SK-N-SH treated with all-trans-retinoic acid at 6 μM for 48 hours (cell line): ENCODE results near the gene FIBCD1.

Experiments
- ATAC-seq: fragments of 200-7000 bp; cut with Tn5 transposase; 3 replicates; pipeline ENCODE4 v1.9.1; 2020; ENCODE audit warnings: mild to moderate bottlenecking, moderate library complexity
- ISL1 ChIP-seq: fragments of 250-450 bp; sonication (Bioruptor Pico); IDR thresholded peaks from 2 replicates; pipeline ENCODE4 v2.1.2; 2022; ENCODE audit warnings: mild to moderate bottlenecking, moderate library complexity
- PPARA ChIP-seq: fragments of 250-450 bp; sonication (Bioruptor Pico); IDR thresholded peaks from 2 replicates; pipeline ENCODE4 v1.5.0; 2020; ENCODE audit warnings: mild to moderate bottlenecking, borderline replicate concordance
- SNAI2 ChIP-seq: fragments of 250-450 bp; sonication (Bioruptor Pico); IDR thresholded peaks from 2 replicates; pipeline ENCODE4 v1.5.0; 2020; ENCODE audit warnings: mild to moderate bottlenecking, moderate library complexity
- TCF4 ChIP-seq: fragments of 250-450 bp; sonication (Bioruptor Pico); IDR thresholded peaks from 2 replicates; pipeline ENCODE4 v1.8.0; 2021; ENCODE audit warnings: mild to moderate bottlenecking, moderate library complexity, borderline replicate concordance
- ZFP3 ChIP-seq: fragments of 250-450 bp; sonication (Bioruptor Pico); IDR thresholded peaks from 2 replicates; pipeline ENCODE4 v1.5.0; 2020; ENCODE audit warnings: mild to moderate bottlenecking, moderate library complexity
- ZNF565 ChIP-seq: fragments of 450-650 bp; formaldehyde crosslinking; conservative IDR thresholded peaks from 2 replicates; pipeline ENCODE4 v1.5.0; 2020; ENCODE audit warnings: low read depth, mild to moderate bottlenecking, moderate library complexity
- ZNF8 ChIP-seq: fragments of 450-650 bp; formaldehyde crosslinking; IDR thresholded peaks from 2 replicates; pipeline ENCODE4 v1.5.0; 2020; ENCODE audit warnings: mild to moderate bottlenecking, moderate library complexity
- TF ChIP-seq, protein P1 (sequence below): fragments of 250-450 bp; sonication (Bioruptor Pico); IDR thresholded peaks from 2 replicates; pipeline ENCODE4 v1.5.0; 2020; ENCODE audit warnings: mild to moderate bottlenecking, moderate library complexity
- TF ChIP-seq, protein P2 (sequence below): fragments of 250-450 bp; sonication (Bioruptor Pico); IDR thresholded peaks from 2 replicates; pipeline ENCODE4 v1.8.0; 2021; ENCODE audit warnings: low read depth, mild to moderate bottlenecking, moderate library complexity, borderline replicate concordance
- TF ChIP-seq, protein P3 (sequence below): fragments of 250-450 bp; sonication (Bioruptor Pico); IDR thresholded peaks from 2 replicates; pipeline ENCODE4 v1.5.1; 2020; ENCODE audit warnings: low read depth, mild to moderate bottlenecking, moderate library complexity
- TF ChIP-seq, protein P4 (sequence below): fragments of 250-450 bp; sonication (Bioruptor Pico); IDR thresholded peaks from 2 replicates; pipeline ENCODE4 v1.8.0; 2020; ENCODE audit warnings: mild to moderate bottlenecking, moderate library complexity, borderline replicate concordance

Gene FIBCD1

DNA sequence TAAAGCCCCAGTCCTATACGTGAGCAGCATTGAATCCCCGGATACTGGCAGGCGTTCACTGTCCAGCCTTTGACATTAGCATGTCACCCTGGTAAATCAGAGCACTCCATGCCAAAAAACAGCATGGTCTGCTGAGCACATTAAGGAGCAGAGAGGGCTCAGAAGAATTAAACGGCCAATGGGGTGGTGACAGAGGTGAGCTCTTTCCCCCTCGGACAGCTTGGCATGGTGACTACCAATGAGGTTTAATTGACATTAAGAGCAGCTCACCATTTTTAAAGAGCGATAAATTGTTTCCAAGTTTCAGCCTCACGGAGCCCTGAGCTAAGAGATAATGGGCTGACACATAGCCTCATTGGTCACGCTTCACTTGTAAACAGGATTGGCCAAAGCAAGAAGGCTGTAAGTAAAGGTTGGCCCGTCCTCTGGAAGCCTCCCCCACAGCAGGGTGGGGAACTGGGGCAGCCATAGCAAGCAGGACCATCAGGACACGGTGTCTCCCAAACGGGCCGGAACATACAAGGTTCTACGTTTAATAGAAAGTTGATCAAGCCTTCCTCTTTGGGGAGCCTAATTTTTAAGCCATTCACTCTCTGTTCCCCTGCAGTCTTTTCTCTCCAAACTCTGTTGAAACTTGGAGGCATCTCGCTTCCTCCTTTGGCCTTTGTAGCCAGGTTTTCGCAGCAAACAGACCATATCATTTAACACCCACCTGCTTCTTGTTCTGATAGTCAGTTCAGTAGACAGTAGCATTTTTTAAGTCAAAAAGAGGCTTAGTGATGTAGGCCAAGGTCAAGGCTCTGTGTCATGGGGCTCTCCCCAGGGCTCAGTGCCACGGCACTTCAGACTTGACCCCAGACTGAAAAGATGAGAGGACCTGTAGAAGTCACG lies 68.3 kb downstream of the FIBCD1 start:
- no peak for TF ChIP-seq TCF4 (CRISPR knock-in tag)
- TF ChIP-seq ZFP3 (CRISPR knock-in tag): no peak
- no peak for TF ChIP-seq ZNF565 (CRISPR knock-in tag)
- TF ChIP-seq, protein P1, sequence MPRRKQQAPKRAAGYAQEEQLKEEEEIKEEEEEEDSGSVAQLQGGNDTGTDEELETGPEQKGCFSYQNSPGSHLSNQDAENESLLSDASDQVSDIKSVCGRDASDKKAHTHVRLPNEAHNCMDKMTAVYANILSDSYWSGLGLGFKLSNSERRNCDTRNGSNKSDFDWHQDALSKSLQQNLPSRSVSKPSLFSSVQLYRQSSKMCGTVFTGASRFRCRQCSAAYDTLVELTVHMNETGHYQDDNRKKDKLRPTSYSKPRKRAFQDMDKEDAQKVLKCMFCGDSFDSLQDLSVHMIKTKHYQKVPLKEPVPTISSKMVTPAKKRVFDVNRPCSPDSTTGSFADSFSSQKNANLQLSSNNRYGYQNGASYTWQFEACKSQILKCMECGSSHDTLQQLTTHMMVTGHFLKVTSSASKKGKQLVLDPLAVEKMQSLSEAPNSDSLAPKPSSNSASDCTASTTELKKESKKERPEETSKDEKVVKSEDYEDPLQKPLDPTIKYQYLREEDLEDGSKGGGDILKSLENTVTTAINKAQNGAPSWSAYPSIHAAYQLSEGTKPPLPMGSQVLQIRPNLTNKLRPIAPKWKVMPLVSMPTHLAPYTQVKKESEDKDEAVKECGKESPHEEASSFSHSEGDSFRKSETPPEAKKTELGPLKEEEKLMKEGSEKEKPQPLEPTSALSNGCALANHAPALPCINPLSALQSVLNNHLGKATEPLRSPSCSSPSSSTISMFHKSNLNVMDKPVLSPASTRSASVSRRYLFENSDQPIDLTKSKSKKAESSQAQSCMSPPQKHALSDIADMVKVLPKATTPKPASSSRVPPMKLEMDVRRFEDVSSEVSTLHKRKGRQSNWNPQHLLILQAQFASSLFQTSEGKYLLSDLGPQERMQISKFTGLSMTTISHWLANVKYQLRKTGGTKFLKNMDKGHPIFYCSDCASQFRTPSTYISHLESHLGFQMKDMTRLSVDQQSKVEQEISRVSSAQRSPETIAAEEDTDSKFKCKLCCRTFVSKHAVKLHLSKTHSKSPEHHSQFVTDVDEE (CRISPR knock-in tag): no peak
- TF ChIP-seq, protein P2, sequence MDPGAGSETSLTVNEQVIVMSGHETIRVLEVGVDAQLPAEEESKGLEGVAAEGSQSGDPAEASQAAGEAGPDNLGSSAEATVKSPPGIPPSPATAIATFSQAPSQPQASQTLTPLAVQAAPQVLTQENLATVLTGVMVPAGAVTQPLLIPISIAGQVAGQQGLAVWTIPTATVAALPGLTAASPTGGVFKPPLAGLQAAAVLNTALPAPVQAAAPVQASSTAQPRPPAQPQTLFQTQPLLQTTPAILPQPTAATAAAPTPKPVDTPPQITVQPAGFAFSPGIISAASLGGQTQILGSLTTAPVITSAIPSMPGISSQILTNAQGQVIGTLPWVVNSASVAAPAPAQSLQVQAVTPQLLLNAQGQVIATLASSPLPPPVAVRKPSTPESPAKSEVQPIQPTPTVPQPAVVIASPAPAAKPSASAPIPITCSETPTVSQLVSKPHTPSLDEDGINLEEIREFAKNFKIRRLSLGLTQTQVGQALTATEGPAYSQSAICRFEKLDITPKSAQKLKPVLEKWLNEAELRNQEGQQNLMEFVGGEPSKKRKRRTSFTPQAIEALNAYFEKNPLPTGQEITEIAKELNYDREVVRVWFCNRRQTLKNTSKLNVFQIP (CRISPR knock-in tag): no peak
- TF ChIP-seq, protein P3, sequence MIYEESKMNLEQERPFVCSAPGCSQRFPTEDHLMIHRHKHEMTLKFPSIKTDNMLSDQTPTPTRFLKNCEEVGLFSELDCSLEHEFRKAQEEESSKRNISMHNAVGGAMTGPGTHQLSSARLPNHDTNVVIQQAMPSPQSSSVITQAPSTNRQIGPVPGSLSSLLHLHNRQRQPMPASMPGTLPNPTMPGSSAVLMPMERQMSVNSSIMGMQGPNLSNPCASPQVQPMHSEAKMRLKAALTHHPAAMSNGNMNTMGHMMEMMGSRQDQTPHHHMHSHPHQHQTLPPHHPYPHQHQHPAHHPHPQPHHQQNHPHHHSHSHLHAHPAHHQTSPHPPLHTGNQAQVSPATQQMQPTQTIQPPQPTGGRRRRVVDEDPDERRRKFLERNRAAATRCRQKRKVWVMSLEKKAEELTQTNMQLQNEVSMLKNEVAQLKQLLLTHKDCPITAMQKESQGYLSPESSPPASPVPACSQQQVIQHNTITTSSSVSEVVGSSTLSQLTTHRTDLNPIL (CRISPR knock-in tag): no peak
- TF ChIP-seq SNAI2 (CRISPR knock-in tag): no peak
- TF ChIP-seq, protein P4, sequence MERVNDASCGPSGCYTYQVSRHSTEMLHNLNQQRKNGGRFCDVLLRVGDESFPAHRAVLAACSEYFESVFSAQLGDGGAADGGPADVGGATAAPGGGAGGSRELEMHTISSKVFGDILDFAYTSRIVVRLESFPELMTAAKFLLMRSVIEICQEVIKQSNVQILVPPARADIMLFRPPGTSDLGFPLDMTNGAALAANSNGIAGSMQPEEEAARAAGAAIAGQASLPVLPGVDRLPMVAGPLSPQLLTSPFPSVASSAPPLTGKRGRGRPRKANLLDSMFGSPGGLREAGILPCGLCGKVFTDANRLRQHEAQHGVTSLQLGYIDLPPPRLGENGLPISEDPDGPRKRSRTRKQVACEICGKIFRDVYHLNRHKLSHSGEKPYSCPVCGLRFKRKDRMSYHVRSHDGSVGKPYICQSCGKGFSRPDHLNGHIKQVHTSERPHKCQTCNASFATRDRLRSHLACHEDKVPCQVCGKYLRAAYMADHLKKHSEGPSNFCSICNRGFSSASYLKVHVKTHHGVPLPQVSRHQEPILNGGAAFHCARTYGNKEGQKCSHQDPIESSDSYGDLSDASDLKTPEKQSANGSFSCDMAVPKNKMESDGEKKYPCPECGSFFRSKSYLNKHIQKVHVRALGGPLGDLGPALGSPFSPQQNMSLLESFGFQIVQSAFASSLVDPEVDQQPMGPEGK (CRISPR knock-in tag): no peak
- TF ChIP-seq, all 23 proteins: peak for 0
- ATAC-seq: no peak

DNA sequence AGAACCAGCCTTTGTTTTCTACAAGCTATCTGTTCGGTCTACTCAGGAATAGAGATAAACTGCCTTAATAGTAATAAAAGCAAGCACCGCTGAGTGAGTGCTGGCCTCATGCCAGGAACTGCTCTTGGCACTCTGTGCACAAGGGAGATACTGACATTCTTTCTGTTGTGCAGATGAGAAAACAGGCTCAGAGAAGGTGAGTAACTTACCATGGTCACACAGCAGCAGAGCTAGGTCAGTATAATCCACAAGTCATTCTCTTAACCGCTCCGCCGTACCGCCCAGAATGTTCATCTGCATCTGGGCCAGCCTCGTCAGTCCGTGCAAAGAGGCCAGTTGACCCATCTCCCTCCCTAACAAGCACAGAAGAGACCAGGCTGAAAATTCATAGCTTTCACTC lies 69.8 kb downstream of the FIBCD1 start:
- TF ChIP-seq ZNF565 (CRISPR knock-in tag): no peak
- TF ChIP-seq, protein P3 (CRISPR knock-in tag): 0 out of 2 replicates have a peak, but pooled peaks have one; percentile 17
- TF ChIP-seq PPARA: no peak
- TF ChIP-seq, all 23 proteins: peak for 1
- ATAC-seq: no peak

DNA sequence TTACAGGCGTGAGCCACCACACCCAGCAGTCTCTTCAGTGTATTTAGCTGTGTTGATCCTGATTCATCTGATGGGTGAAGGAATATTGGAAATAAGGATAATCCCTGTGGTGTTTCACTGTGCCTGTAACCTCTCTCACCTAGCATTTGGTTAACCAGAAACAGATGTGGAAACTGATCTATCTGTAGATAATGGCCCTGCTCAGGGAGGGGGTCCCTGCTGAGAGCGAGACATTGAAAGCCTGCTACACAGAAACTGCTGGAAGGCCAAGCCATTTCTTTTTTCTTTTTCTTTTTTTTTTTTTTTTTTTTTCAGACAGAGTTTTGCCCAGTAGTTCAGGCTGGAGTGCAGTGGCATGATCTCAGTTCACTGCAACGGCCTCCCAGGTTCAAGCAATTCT lies 70.8 kb downstream of the FIBCD1 start:
- no peak for ATAC-seq
- TF ChIP-seq, protein P4 (CRISPR knock-in tag): no peak
- peak; percentile 23; the same call in 1 of the 2 replicates for TF ChIP-seq TCF4 (CRISPR knock-in tag)
- TF ChIP-seq, all 23 proteins: peak for 1

DNA sequence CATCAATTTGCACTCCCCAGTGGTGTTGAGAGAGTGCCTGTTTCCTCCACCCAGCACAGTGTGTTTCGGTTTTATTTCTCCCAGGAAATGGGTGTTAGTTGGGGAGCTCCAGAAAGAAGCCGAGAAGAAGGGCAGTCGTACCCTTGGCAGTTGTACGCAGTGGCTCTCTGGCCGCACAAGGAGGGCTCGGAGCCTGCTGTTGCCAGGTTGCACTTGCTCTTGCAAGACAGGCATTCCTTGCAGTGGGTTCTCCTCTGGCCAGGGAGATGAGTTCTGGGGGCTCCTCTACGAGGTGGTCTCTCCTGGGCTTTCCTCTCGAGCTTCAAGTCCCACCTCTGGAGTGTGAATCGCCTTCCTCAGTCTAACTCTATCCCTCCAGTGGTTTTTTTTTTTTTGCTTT lies 71.5 kb downstream of the FIBCD1 start:
- TF ChIP-seq ZNF8 (CRISPR knock-in tag) (no peak), ISL1 (CRISPR knock-in tag) (no peak)
- ATAC-seq: no peak
